Stimulated activated CD8-positive, alpha-beta memory T cell treated with anti-CD3 and anti-CD28 coated beads, Interleukin-4, amount 100 ng/mL, for 1 hour (primary cell): Measurements from ENCODE around the gene ARHGEF26.

Experiments
- DNase-seq, 2 donors: peaks; one replicate each; pipeline ENCODE4 v3.0.0-alpha.2; 2020; ENCODE audit warnings: low read depth in 2 of 2, low spot score in 1 of 2

The ARHGEF26 gene

DNA sequence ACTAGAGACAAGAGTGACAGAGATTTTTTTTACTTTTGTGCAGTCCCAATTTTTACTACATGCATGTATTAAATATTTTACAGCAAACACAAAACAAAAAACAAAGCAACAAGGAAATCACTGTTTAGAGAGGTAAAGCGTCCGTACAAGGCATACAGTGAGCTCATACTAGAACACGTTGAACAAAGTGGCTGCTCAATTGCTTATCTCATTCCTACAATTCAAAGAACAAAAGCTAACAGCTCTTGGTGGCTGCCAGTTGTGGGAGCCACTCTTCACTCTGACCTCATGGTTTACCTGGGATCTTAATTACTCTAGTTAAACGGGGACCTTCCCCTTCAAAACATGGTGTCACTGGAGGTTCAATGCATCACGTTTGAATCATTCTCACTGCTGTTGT lies 7.6 kb upstream of the ARHGEF26 start:
- no peak for DNase-seq

DNA sequence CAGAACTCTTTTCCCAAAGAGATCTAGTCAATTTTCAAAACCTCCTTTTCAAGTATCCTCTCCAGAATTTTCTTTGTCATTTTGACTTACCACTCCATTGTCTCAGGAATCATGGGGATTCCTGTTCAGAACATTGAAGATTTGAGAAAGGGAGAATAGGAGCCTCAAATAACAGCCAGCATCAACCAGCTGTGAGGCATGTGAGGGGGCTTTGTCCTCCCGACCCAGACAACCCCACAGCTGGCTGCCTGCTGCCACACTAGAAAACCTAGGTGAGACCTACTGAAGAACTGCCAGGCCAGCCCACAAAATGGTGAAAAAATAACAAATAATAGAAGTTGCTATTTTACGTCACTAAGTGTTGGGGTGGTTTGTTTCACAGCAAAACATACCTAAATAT lies 5.9 kb upstream of the ARHGEF26 start:
- DNase-seq = no peak

DNA sequence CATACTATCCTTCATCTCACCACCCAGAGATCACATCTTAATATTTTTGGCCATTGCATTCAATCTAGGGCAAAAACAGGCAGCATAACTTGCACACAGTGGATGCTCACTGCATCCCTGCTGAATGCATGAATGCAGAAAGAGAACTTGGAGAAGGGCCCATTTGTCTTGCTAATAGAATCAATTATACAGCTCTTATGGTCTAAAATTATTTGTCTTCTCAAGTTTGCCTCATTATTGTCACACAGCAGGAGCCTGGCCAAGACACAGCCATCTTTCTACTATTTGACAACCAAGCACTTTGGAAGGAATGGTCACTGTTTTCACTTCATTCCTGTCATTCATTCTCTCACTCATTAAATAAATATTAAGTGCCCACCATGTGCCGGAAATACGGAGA lies 1.2 kb upstream of the ARHGEF26 start:
- DNase-seq = no peak

DNA sequence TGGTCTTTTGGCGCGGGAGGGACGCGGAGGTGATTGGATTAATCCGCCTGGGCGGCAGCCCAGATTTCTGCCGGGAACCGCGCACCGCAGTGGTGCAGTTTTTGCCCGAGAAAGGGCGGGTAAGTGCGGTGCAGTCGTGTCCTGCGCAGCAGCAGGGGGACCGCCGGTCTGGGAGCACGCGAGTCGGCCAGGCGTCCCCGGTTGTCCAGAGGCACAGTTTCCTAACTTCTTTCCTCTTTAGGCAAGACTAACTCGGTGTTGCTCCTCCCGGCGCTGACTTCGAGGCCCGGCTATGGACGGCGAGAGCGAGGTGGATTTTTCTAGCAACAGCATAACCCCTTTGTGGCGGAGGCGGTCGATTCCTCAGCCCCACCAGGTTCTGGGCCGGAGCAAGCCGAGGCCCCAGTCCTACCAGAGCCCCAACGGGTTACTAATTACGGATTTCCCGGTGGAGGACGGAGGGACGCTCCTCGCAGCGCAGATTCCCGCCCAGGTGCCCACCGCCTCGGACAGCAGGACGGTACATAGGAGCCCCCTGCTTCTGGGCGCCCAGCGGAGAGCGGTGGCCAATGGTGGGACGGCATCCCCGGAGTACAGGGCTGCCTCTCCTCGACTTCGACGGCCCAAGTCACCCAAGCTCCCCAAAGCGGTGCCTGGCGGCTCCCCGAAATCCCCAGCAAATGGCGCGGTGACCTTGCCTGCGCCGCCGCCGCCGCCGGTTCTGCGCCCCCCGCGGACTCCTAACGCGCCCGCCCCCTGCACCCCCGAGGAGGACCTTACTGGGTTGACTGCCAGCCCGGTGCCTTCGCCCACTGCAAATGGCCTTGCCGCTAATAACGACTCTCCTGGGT lies 736 bp downstream of the ARHGEF26 start:
- DNase-seq = no peak

DNA sequence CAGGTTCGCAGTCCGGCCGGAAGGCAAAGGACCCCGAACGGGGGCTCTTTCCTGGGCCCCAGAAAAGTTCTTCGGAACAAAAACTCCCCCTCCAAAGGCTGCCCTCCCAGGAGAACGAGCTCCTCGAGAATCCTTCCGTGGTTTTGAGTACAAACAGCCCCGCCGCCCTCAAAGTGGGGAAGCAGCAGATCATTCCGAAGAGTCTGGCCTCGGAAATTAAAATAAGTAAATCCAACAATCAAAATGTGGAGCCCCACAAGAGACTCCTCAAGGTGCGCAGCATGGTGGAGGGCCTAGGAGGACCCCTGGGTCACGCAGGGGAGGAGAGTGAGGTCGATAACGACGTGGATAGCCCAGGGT lies 1.3 kb downstream of the ARHGEF26 start:
- DNase-seq = no peak

DNA sequence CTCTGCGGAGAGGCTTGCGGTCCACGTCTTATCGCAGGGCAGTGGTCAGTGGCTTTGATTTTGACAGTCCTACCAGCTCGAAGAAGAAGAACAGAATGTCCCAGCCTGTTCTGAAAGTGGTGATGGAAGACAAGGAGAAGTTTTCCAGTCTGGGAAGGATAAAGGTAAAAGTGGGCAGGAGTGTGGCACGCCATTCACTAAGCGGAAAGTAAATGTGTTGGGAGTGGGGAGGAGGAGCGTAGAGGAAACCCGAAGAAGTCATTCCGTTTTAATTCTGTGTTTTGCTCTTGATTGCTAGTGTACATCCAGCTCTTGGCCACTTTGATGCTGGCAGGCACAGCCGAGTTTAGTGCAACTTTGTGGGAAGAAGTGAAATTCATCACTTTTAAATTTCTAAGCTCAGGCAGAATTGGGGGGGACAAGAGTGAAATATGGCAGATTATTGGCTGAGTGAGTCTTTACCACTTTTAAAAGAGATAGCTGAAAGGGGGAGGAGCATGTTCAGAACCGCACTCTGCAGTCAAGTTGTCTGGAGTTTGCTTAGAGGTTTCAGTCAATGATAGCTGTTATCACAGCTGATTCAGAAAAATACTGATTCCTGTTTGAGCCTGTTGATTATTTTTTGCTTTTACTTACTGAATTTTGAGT lies 1.8 kb downstream of the ARHGEF26 start:
- DNase-seq = no peak

DNA sequence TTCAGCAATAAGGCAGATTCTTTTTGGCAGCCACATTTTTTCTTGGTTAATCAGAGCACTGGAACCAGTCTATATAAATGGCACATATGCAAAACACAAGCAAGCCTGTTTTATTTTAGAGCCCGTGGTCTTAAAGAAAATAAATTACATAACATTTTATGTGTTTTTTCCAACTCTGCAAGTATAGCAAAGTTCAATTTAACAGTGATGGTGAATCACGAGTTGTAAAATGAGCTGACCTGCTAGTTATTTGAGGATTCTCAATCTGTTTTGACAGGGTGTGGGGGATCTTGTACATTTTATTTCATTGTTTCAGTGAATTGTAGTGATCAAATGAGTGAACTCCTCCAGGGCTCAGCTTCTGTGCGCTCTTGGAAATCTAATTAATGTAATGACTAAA lies 2.7 kb downstream of the ARHGEF26 start:
- DNase-seq = no peak

DNA sequence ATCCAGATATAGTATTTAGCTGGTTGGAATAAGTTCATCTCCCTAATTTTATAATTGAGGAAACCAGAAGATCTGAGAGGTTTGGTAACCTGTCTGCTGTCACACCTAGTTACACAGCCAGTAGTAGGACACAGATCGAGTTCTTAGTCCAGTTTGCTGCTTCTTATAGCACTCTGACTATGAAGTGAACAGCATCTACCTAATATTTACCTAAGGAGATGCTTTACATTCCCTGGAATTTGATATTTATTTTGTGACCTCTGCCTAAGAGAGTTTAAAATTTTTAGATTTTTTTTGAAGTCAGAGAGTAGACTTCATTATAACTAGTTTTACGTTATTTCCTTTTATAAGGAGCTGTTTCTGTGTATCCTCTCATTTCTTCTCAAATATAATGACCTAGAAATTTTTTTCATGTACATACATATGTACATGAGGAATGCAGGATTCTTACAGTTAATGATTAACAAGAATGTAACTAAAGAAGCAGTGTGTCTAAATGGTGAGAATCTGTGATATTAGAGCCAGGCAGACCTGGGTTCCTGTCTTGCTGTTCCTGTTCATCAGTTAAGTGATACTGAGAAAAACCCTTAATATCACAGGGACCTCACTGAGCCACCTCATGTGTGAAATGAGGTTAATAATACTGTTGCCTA lies 4.3 kb downstream of the ARHGEF26 start:
- no peak for DNase-seq

DNA sequence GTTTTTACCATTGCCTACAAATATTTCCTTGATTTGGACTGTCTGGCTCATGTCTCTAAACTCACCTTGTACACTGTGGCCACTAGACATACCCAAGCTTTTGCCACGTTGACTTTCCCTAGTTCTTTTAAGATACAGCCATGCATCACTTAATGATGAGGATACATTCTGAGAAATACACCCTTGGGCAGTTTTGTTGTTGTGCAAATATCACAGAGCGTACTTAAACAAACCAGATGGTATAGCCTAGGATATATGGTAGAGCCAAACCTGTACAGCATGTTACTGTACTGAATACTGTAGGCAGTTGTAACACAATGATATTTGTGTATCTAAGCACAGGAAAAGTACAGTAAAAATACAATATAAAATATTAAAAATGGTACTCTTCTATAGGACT lies 5.5 kb downstream of the ARHGEF26 start:
- no peak for DNase-seq

DNA sequence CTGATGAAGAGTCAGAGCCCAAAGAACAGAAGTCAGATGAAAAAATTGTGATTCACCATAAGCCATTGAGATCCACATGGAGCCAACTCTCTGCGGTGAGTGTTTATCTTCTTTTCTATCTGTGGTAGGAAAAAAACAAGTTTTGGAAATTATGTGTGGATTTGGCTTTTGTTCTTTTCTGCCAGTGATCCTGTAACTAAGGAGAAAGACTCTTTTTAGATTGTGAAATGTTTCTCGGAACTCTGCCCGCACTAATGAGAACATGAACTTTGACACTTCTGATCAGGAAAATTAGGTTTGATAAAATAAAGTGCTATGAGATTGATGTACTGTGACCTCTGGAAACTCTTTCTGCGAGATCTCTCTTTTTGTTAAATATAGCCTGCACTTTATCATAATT lies 8.4 kb downstream of the ARHGEF26 start:
- DNase-seq = no peak

DNA sequence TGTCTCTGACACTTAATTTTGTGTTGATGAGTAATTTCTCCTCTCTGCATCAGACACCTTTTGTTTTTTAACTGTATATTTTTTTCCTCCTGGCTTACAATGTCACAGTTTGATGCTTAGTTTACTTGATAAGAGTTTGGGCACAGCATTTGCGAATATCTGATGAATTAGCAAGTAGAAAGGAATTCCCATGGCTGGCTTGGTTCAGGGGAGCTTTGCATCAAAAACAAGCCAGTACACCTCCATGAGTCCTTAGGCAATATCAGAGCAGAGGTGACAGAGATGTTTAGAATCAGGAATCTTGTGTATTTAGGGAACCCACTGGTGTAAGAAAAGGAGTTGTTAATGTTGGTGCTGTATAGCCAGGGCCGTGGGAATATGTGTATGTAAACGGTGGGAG lies 9.3 kb downstream of the ARHGEF26 start:
- DNase-seq = no peak

DNA sequence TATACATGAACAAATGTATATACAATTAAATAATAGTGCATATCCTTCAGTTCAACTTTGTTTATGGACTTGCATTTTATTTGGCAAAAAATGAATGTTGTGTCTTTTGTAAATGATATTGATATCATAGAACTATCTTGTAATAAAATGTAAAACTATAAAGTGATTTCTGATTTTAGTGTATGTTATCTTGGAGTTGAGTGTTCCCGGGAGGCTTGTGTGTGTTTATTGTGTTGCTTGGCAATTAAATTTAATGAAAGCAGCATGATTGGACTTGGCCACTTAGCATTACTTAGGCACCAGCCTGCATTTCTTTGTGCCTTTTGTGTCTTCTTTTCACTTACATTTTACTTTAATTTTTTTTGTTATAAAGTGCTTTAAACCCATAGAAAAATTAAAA lies 10.6 kb downstream of the ARHGEF26 start:
- DNase-seq = no peak

DNA sequence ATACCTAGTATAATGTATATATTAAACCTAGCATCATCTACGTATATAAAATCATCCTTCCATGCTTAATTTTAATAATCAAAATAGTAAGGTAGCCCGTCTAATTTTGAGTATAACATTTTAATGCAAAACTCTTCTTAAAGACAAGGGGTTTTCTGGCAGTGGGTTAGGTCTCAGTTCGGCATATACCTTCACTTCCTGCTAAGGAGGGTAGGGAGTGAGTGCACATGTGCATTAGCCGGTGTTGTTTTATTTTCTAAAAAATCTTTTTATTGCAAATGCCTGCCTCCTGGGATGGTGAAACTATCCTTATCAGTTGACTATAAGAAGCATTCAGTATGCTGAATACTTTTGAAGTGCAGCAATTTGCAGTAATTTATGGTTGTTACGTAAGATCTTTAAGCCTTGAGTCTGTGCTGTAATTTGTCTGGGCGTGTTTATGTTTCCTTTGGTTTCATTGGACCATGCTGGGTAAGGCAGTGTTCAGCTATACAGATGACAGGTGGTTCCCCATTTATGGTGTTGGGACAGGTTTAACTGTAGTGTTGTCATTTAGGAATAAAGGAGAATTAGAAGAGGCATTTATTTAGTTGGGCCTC lies 11.7 kb downstream of the ARHGEF26 start:
- no peak for DNase-seq

DNA sequence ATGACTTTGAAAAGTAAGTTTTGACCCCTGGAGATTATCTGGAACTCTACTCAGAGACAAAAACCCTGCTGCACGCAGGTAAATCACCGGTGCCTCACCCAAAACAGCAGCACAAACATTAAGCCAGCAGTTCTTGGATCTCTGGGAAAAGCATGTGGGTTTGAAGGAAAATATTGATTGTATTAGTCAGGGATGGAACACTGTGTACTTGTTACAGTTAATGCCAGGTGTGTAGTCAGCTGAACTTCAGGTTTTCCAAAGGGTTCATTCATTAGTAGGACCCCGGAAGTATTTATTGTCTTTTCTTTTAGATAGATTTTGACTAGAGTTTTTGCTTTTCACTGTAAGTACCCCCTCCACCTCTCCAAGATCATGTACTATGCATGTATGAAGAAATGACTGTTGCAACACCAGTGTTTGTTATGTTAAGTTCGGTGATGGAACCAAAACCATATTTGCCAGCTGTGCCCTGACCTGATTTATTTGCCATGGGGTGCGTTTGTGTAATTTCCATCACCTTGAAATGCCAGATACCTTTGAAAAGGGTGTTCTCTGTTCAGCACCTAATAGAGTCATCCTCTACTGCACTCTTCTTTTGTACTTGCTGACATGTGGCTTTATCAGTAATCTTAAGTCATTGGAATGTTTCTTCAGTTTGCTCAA lies 14.5 kb downstream of the ARHGEF26 start:
- DNase-seq = no peak

DNA sequence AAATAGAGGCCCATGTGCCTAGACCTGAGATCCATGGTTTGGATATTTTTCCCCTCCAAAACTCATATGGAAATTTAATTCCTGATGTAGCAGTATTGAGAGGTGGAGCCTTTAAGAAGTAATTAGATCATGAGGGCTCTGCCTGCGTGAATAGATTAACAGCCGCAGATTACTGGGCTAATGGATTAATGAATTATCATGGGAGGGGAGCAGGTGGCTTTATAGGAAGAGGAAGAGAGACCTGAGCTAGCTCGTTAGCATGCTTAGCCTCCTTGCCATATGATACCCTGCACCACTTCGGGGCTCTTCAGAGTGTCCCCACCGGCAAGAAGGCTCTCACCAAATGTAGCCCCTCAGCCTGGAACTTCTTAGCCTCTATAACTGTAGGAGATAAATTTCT lies 15.8 kb downstream of the ARHGEF26 start:
- DNase-seq = no peak

DNA sequence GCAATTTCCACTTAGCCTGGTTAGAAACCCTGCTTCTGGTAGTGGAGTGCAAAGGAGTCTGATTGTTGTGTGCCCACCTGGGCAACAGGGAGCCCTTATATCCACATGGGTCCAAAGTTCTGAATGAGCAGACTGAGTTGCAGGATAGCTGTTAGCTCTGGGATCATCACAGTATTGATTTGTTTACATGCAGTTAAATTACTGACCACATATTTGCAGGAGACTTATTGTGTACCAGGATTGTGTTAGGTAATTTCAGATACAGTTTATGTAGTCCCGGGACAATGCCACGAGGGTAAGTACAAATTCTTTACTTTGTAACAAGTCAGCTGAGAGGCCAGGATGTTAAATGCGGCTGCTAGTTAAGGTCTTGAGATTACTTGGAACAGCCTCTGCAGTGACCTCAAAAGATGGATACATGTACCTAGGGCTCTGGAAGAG lies 18.8 kb downstream of the ARHGEF26 start:
- no peak for DNase-seq

DNA sequence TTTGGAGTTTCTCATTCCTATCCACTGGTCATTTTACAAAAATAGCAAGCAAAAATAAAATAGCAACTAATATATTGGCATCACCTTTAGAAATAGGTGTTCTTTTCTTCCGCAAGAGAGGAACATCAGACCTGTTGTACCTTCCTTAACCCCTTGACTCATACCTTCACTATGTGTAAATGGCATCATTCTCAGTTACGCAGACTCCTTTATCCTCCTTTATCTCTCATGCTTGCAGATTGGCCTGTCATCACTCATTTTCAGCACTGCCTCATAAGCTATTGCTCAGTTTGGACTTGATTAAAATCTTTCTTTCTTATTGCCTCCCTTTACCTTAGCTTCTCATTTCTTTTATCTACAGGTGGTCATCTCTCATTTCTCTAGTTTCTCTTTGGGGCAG lies 21.4 kb downstream of the ARHGEF26 start:
- no peak for DNase-seq

DNA sequence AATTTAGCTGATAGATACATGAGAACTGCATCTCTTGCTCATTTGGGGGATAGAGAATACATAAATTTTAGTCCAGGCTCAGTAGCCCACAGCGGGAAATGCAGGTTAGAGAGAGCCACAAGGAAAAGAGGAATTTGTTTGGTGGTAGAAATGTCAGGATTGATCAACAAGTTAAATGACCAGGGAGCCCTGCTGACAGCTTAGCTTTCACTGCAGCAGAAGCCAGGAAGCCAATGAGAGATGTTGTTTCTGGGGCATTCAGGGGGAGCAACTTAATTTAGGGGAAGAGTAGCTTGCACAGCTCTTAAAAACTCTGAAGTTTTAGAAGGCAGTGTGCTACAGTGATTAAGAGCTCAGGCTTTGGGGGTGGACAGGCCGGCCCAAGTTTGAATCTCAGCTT lies 22.7 kb downstream of the ARHGEF26 start:
- no peak for DNase-seq

DNA sequence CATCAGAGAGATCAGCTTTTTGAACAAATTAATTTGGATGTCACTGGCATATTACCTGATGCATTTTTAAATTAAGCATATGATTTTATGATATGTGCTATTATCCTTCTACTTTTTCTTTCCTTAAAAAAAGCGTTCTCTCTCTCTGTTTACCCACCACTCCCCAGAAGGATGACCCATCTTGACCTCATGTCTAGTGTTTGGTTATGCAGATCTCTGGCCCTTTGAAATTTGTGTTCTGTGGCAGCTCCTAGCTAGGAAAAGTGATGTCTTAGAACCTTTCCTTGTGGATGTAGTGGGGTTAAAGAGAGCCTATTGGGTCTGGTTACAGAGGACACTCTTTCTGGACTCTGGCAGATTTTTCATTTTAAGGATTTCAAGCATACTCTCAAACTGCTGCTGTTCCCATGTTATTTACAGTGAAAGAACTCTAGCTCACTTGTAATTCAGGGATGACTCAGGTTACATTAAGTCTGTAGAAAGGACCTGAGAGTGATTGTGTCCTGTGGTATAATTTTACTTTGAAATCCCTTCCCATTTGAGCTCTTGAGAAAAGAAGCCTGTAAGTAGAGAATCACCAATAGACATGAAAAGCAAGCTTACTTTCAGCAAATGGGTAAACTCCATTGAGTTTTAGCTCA lies 23.8 kb downstream of the ARHGEF26 start:
- no peak for DNase-seq

DNA sequence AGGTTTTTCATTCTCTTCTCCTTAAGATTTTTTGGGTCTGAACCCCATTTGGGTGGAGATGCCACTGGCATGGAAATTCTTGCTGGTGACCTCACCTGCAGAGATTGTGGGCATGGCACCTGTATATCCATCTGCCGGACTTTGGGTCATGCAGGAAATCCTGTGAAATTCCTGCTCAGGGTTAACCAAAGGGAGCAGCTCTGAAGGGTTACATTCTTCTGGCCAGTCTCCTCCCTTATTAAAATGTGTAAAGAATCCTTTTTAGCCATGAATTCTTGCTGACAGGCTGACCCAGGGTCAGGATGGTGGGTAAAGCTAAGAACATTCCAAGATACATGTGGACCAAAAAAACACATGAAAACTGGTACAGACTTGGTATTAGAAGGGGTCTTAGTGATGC lies 27.4 kb downstream of the ARHGEF26 start:
- no peak for DNase-seq

DNA sequence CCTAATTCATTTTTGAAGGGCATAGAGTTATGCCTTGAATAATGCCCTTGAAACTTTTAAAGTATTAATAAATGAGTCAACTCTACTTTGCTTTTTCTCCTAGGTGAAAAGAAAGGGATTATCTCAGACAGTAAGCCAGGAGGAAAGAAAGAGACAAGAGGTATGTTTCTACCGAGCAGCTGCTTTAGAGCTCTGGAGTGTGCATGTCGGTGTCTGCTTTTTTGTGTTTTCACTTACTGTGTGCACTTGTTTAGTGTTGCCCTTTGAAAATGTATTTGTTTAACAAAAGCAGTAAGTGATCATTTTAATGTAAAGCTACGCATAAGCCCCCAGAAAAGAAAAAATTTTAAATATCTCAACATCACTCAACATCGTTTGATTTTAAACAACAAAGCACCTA lies 28.1 kb downstream of the ARHGEF26 start:
- no peak for DNase-seq
